K562 (cell line): Measurements from ENCODE around the gene MYO1E. TPM values are rescaled to one million over a fixed set of nuclear protein-coding genes. Genes with fewer than 3 reads are reported as not detected.

Experiments
- ATAC-seq: fragments of 200-7000 bp; cut with Tn5 transposase; 3 replicates; pipeline ENCODE4 v1.9.1; 2020; ENCODE audit warnings: moderate library complexity
- BruUV-seq: library from RNA; stranded (reverse); fragments of 400-500 nt; replicated peaks from 2 replicates; lab custom pipeline; 2021; lab: Mats Ljungman, UMichigan
- CTCF ChIA-PET: fragments of 300-600 bp; formaldehyde crosslinking; extraction: SDS; loops from one replicate; lab custom pipeline; 2021; ENCODE audit warnings: low intra/inter-chr PET ratio; lab: Yijun Ruan, JAX
- POLR2A ChIA-PET: fragments of 300-600, 350-650 bp; sonication (Branson Sonifier 250); formaldehyde crosslinking; extraction: SDS; loops from one replicate; lab custom pipeline; 2021; ENCODE audit warnings: antibody characterized with exemption, inconsistent platforms; lab: Yijun Ruan, JAX
- DNase-seq, 4 experiments: peaks; one replicate each; pipeline versions ENCODE4 v3.0.0 to v3.0.0-alpha.2; 2011 to 2018; ENCODE audit warnings: low spot score in 3 of 4, mixed read lengths in 3 of 4; ENCODE audit errors: extremely low read depth in 1 of 4
- FAIRE-seq: peaks from 2 replicates; lab custom pipeline; 2011; peaks lifted over from hg19 to GRCh38; lab: Jason Lieb, UNC
- H2AFZ ChIP-seq: 2 replicates; pipeline ENCODE4 v1.6.0; 2011; ENCODE audit warnings: low read depth, low read length, control low read depth, inconsistent platforms
- H3K27ac ChIP-seq: fragments of 200-600 bp; 3 replicates; pipeline ENCODE4 v1.8.0; 2011; ENCODE audit warnings: low read depth, mild to moderate bottlenecking, control low read depth, inconsistent platforms, low read length, moderate library complexity, mixed read lengths; ENCODE audit errors: extremely low read depth
- H3K27me3 ChIP-seq, 2 experiments: fragments of 300-600 bp in 1 of 2; 2 replicates in 1 of 2; 3 replicates in 1 of 2; pipeline versions ENCODE4 v1.6.0 to v1.8.0; 2011; ENCODE audit warnings: inconsistent platforms in 2 of 2, low read length in 2 of 2, mild to moderate bottlenecking in 1 of 2, mixed read lengths in 1 of 2, moderate library complexity in 1 of 2; ENCODE audit not compliant: control insufficient read depth in 2 of 2, insufficient read depth in 2 of 2
- H3K36me3 ChIP-seq: fragments of 300-600 bp; 3 replicates; pipeline ENCODE4 v1.8.0; 2011; ENCODE audit warnings: mild to moderate bottlenecking, low read length, inconsistent platforms; ENCODE audit not compliant: control insufficient read depth, insufficient read depth
- H3K4me1 ChIP-seq, 2 experiments: fragments of 200-600 bp in 1 of 2; replicated peaks in 1 of 2; 2 replicates in 1 of 2; 3 replicates in 1 of 2; pipeline versions ENCODE4 v1.5.1 to v1.8.0; 2011; ENCODE audit warnings: inconsistent platforms in 2 of 2, low read length in 2 of 2, mild to moderate bottlenecking in 1 of 2, mixed read lengths in 1 of 2, moderate library complexity in 1 of 2; ENCODE audit not compliant: control insufficient read depth in 2 of 2, insufficient read depth in 2 of 2
- H3K4me2 ChIP-seq: 2 replicates; pipeline ENCODE4 v1.6.1; 2011; ENCODE audit warnings: low read length, control low read depth, inconsistent platforms, mixed read lengths; ENCODE audit not compliant: insufficient read depth
- H3K4me3 ChIP-seq: fragments of 200-600 bp; sonication (generic), shearing (Covaris generic); 2 replicates; pipeline ENCODE4 v1.5.1; 2016; ENCODE audit warnings: control low read depth, inconsistent platforms
- H3K79me2 ChIP-seq: fragments of 200-600 bp; 3 replicates; pipeline ENCODE4 v1.8.0; 2011; ENCODE audit warnings: low read length, inconsistent platforms; ENCODE audit not compliant: control insufficient read depth, insufficient read depth
- H3K9ac ChIP-seq, 2 experiments: 2 replicates each; pipeline versions ENCODE4 v1.6.0 to v1.6.1; 2011; ENCODE audit warnings: low read depth in 2 of 2, low read length in 2 of 2, control low read depth in 1 of 2, inconsistent platforms in 1 of 2, mild to moderate bottlenecking in 1 of 2, mixed read lengths in 1 of 2; ENCODE audit not compliant: insufficient read depth in 1 of 2
- H3K9me1 ChIP-seq: one replicate; pipeline ENCODE4 v1.6.0; 2011; ENCODE audit warnings: inconsistent platforms, mild to moderate bottlenecking, low read length, moderate library complexity; ENCODE audit not compliant: control insufficient read depth, insufficient read depth
- H3K9me3 ChIP-seq: replicated peaks from 2 replicates; pipeline ENCODE4 v1.5.1; 2011; ENCODE audit warnings: low read depth, low read length, inconsistent platforms; ENCODE audit not compliant: control insufficient read depth, insufficient read depth
- H4K20me1 ChIP-seq: replicated peaks from 2 replicates; pipeline ENCODE4 v1.6.1; 2011; ENCODE audit warnings: low read length, inconsistent platforms, mixed read lengths; ENCODE audit not compliant: control insufficient read depth, insufficient read depth
- GABPB2 ChIP-seq: fragments of 250-450 bp; sonication (Bioruptor Pico); conservative IDR thresholded peaks from 2 replicates; pipeline ENCODE4 v1.5.1; 2021; ENCODE audit warnings: mild to moderate bottlenecking
- GTF2F1 ChIP-seq: IDR thresholded peaks from 2 replicates; pipeline ENCODE4 v1.6.1; 2011; ENCODE audit warnings: low read depth, low read length, improper control_type of control experiment
- HLTF ChIP-seq: fragments of 450-650 bp; IDR thresholded peaks from 2 replicates; pipeline ENCODE4 v1.6.1; 2016
- LCOR ChIP-seq: sonication (generic); formaldehyde crosslinking; IDR thresholded peaks from 2 replicates; pipeline ENCODE4 v1.8.0; 2022; ENCODE audit warnings: mild to moderate bottlenecking, missing genetic modification reagents
- MCM3 ChIP-seq: fragments of 450-650 bp; IDR thresholded peaks from 2 replicates; pipeline ENCODE4 v1.6.1; 2016
- MTA1 ChIP-seq: fragments of 450-650 bp; IDR thresholded peaks from 2 replicates; pipeline ENCODE4 v1.6.1; 2017; ENCODE audit warnings: borderline replicate concordance
- PURB ChIP-seq: sonication (generic); formaldehyde crosslinking; IDR thresholded peaks from 2 replicates; pipeline ENCODE4 v1.9.0; 2021; ENCODE audit warnings: low read depth, mild to moderate bottlenecking, missing genetic modification reagents
- RCOR1 ChIP-seq, 2 experiments: IDR thresholded peaks; 2 replicates each; pipeline ENCODE4 v1.6.1; 2012; ENCODE audit warnings: low read depth in 2 of 2, low read length in 2 of 2, borderline replicate concordance in 1 of 2, improper control_type of control experiment in 1 of 2
- SMC3 ChIP-seq: conservative IDR thresholded peaks from 2 replicates; pipeline ENCODE4 v1.6.1; 2011; ENCODE audit warnings: low read depth, low read length, improper control_type of control experiment; ENCODE audit not compliant: insufficient read depth
- TARDBP ChIP-seq: fragments of 450-650 bp; IDR thresholded peaks from 2 replicates; pipeline ENCODE4 v1.6.1; 2016
- ZBTB17 ChIP-seq: fragments of 450-650 bp; formaldehyde crosslinking; IDR thresholded peaks from 2 replicates; pipeline ENCODE4 v1.4.0; 2020; ENCODE audit warnings: mild to moderate bottlenecking
- ZBTB49 ChIP-seq: sonication (generic); formaldehyde crosslinking; IDR thresholded peaks from 2 replicates; pipeline ENCODE4 v1.8.0; 2022; ENCODE audit warnings: missing genetic modification reagents, mild to moderate bottlenecking, borderline replicate concordance
- WGBS: fragments of 100-300 bp; shearing (Covaris generic); methylation state at CpG from one replicate; pipeline ENCODE4 v1.1.6; 2016; ENCODE audit warnings: low coverage, mixed read lengths; ENCODE audit not compliant: insufficient coverage; ENCODE audit errors: missing lambda C conversion rate; 5-methylcytosine and 5-hydroxymethylcytosine counted together
- in situ Hi-C: fragments of 300-500 bp; cut with MboI; formaldehyde crosslinking; loops from 4 replicates; pipeline ENCODE4 v1.15.0; 2018; ENCODE audit warnings: inconsistent platforms, mixed read lengths
- intact Hi-C: fragments of 100-400 bp; cut with micrococcal nuclease; formaldehyde crosslinking; loops from 2 replicates; pipeline ENCODE4 v1.14.2; 2022
- polyA plus RNA-seq, 8 experiments: library from polyadenylated mRNA; depleted of rRNA in 4 of 8; stranded (reverse) in 5 of 8; unstranded in 3 of 8; fragments of >200 nt; fragmentation: Nextera tagmentation in 2 of 8; fragmentation: Illumina TruSeq in 1 of 8; extraction: Ambion mirVana in 2 of 8; extraction: Trizol in 1 of 8; gene quantifications; 2 replicates each; pipeline versions ENCODE4 v1.2.1 to v1.2.3, GENCODE V29; 2011 to 2014; ENCODE audit warnings: inconsistent platforms in 1 of 8, missing spikeins in 1 of 8
- total RNA-seq, 7 experiments: library from RNA; depleted of rRNA in 6 of 7; stranded (reverse); fragments of >200 nt in 6 of 7; fragmentation: Illumina TruSeq in 2 of 7; extraction: Trizol in 2 of 7; gene quantifications; 2 replicates each; pipeline versions ENCODE4 v1.2.1 to v1.2.3, GENCODE V29; 2011 to 2021; ENCODE audit warnings: low replicate concordance in 1 of 7
- TF ChIP-seq, protein P1 (sequence below): fragments of 450-650 bp; IDR thresholded peaks from 2 replicates; pipeline ENCODE4 v1.6.1; 2017; ENCODE audit warnings: mild to moderate bottlenecking, moderate library complexity
- TF ChIP-seq, protein P2 (sequence below): fragments of 450-650 bp; formaldehyde crosslinking; IDR thresholded peaks from 2 replicates; pipeline ENCODE4 v1.4.0; 2022; ENCODE audit warnings: mild to moderate bottlenecking, moderate library complexity

The MYO1E gene
- total and polyA plus RNA-seq, 9 of the 15 experiments (the other 6 are each of a cell fraction or from before 2014, with no cell fraction given): under 0.01 to 0.44 (median 0.01) TPM; not detected in 6

GRCh38 chr15:59369597-59369996, 3.1 kb downstream of the MYO1E start:
- in situ Hi-C loops (no loop called here), intact Hi-C loops (no loop called here)
- BruUV-seq: no TSS peak
- Histone ChIP-seq H3K9me3 (no peaks in the 10 kb centered on the region), H2AFZ (no peak overlapping the region), H3K4me2 (no peak overlapping the region), H3K27me3 (peaks cover 0 to 21% of the 10 kb centered on the region in 2 experiments; a peak in 4 of 5 replicates), H3K9ac (no peak overlapping the region), H3K27ac (no peak overlapping the region), H3K4me1 (peaks cover 0 to 5% of the 10 kb centered on the region in 2 experiments; a peak in 1 of 5 replicates), H3K4me3 (no peak overlapping the region), H3K36me3 (no peaks in the 10 kb centered on the region), H4K20me1 (no peaks in the 10 kb centered on the region), H3K9me1 (no peaks in the 10 kb centered on the region), H3K79me2 (no peaks in the 10 kb centered on the region)
- ATAC-seq (no peak), FAIRE-seq (no peak), DNase-seq (no peak)
- POLR2A ChIA-PET: no interaction called here
- CTCF ChIA-PET: no interaction called here
- WGBS: 0% methylated on average over 2 of the region's 2 CpGs
- TF ChIP-seq GTF2F1: no peak
- TF ChIP-seq, protein P1, sequence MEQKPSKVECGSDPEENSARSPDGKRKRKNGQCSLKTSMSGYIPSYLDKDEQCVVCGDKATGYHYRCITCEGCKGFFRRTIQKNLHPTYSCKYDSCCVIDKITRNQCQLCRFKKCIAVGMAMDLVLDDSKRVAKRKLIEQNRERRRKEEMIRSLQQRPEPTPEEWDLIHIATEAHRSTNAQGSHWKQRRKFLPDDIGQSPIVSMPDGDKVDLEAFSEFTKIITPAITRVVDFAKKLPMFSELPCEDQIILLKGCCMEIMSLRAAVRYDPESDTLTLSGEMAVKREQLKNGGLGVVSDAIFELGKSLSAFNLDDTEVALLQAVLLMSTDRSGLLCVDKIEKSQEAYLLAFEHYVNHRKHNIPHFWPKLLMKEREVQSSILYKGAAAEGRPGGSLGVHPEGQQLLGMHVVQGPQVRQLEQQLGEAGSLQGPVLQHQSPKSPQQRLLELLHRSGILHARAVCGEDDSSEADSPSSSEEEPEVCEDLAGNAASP: no peak
- no peak for TF ChIP-seq TARDBP
- no peak for TF ChIP-seq LCOR
- no peak for TF ChIP-seq MTA1
- no peak for TF ChIP-seq HLTF
- TF ChIP-seq ZBTB17 (CRISPR knock-in tag): no peak
- TF ChIP-seq, protein P2, sequence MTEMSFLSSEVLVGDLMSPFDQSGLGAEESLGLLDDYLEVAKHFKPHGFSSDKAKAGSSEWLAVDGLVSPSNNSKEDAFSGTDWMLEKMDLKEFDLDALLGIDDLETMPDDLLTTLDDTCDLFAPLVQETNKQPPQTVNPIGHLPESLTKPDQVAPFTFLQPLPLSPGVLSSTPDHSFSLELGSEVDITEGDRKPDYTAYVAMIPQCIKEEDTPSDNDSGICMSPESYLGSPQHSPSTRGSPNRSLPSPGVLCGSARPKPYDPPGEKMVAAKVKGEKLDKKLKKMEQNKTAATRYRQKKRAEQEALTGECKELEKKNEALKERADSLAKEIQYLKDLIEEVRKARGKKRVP (CRISPR knock-in tag): no peak
- TF ChIP-seq PURB: no peak
- TF ChIP-seq SMC3: no peak
- TF ChIP-seq GABPB2 (CRISPR knock-in tag): no peak
- no peak for TF ChIP-seq MCM3
- no peak for TF ChIP-seq RCOR1 (IDR thresholded peaks at IDR 0.05; ENCODE audit: borderline replicate concordance in 1 of 2, low read depth in 2 of 2, low read length in 2 of 2)
- no peak for TF ChIP-seq ZBTB49
